DMS153 (cell line): ENCODE results near the gene NACC1.

Experiments
- DNase-seq: peaks from one replicate; lab custom pipeline; 2025; lab: John Stamatoyannopoulos, UW

NACC1 gene

GRCh38 chr19:13100031-13100588 lies 18.0 kb upstream of the NACC1 start:
- DNase-seq: no peak

DNA sequence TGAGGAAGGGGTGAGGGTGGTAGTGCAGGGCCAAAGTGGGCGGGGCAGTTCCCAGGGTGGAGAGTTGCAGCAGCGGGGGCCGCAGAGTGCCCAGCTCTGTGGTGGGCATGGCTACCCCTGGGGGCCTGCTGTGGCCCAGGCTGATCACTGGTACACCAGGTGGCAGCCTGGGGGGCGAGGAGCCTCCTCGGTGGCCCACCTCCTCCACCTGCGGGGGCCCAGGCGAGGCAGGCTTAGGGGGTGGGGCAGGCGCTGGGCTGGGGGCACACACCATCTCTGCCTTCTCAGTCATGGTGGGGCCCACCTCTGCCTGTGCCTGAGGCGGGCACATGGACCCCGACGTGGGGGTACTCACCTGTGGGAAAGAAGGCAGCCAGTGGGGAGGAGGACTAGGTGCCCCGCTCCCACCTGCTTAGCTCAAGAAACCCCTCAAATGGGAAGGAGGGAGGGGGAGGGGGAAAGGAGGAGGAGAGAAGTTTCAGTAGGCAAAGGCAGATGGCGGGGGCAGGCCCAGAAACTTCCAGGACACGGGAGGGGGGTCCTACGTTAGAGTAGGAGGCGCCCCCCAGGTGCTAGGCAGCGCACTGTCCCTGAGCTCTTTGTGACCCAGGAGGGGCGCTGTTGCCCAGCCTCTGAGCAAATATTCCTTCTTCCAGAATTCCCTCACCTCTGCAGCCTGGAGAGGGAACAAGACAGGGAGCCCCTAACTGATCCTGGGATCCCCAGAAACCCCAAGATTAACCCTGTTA lies 17.0 kb upstream of the NACC1 start:
- no peak for DNase-seq

- no peak for DNase-seq
These were observed 16.3 kb upstream of the NACC1 start for GRCh38 chr19:13101590-13102415.

- no peak for DNase-seq
These were observed 15.7 kb upstream of the NACC1 start for GRCh38 chr19:13102416-13102665.

DNA sequence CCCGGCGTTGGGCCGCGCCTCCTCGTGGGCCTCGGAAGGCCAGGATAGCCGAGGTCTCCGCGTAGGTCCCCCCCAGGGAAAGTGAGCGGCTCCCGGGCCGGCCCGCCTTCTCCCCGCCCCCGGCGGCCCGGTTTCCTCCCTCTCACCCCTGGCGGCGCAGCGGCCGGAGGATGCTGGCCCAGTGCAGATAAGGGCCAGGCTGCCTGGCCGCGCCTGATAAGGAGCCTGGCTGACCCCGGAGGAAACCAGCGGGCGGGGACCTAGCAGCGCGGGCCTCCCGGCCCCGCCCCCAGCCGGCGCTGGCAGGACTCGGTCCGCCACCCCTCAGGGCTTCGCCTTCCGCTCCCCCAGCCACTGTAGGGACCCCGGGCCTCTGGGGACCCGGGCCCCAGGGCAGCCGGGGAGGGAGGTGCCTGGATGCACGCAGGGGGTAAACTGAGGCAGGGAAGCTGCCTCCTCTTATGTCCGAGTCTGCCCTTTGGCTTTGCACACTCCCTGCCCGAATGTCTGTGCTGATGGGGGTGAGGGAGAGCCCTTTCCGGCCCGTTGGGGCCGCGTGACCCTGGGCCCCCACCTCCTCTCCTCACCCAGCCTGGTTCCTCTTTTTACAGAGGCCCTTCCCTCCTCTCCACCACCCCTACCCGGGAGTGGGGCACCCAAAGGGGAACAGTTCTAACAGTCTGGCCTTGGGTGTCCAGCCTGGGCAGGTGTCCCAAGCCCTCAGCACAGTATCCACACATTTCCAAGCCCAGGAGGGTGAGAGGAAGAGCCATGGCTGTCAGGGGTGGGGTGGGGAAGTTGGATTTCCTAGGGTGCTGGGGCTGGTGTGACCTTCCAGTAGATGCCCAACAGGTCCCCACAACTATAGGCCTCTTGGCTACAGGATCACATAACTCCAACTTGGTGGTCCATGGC lies 15.1 kb upstream of the NACC1 start, which contains the start of gene LYL1:
TSS of gene LYL1 (minus strand) at position 193 of the 915 bp plus-strand sequence. CDS start 1,687 bp downstream, outside the sequence.
- DNase-seq: no peak

DNA sequence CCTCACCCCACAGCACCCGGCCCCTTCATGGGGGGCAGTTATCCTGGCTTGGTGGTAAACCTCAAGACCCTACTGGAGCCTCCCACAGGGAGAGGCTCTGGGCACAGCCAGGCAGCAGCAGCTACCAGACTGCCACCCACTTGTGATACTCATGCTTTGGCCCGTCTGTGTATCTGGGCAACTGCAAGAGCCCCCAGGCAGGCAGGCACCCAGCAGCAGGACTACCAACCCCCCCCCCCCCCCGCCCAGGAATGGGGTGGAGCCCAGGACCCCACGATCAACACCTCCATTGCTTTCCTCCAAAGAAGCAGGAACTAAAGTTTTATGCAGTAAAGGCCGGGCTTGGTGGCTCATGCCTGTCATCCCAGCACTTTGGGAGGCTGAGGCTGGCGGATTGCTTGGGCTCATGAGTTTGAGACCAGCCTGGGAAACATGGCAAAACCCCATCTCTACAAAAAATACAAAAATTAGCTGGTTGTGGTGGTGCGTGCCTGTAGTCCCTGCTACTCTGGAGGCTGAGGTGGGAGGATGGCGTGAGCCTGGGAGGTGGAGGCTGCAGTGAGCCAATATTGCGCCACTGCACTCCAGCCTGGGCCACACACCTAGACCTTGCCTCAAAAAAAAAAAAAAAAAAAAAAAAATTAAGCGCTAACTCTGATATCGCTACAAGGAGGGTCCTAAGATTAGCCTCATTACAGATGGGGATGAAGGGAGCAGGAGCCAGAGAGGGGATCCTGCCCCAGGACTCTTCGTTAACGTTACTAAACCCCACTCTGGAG lies 14.3 kb upstream of the NACC1 start:
- no peak for DNase-seq

DNA sequence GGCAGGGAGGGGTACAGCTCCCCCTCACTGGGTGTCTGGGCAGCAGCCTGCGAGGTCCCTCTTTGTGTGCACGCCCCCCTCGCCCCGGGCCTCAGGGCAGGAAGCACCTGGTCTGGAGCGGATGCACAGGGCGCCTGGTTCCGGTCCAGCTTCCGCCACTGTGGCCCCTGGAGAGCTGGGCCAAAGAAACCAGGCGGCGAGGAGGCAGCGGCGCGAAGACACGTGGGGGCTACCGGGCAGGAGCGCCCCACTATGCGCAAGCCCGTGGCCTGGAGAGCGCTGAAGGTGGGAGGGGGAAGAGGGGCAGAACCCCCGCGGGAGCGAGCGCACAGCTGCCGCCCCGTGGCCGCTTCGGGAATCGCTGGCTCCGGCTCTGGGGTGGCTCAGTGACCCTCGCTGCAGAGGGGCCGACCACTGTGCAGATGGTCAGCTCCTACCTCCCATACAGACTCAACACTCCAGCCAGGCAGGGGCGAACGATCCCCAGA lies 13.7 kb upstream of the NACC1 start:
- DNase-seq: no peak

DNA sequence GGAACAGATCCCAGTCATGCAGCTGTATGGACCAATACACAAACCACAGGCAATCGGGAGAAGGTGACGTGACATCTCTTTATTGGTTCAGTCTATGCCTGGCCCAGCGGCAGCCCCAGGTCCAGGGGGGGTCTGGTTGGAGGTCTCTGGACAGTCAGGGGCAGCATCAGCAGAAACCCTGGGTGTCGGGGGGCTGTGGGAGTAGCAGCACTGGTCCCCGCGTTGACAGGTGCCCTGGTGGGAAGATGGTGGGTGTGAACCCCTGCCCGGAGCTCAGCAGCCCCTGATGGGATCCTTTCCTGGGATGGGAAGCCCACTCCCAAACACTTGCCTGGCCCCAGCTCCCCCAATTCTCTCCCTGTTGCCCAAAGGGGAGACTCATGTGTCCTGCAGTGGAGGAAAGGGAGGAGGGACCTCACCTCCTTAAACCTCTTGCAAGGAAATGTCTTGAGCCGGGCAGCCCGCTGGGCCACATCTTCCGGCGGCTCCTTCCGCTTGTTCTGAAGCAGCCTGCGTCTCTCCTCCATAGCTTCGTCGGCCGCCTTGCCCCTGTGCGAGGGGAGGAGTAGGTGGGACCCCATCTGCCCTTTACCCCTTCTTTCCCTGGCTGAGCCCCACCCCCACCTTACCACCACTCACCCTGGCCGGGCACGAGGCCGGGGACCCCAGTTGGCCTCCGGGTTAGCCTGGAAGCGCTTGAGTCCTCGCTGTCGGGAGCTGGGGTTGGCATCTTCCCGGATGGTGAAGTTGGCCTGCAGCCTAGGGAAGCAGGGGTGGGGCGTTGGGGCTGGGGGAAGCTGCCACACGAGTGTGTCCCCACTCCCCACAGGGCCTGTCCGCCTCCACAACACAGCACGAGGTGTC lies 13.0 kb upstream of the NACC1 start:
- DNase-seq: no peak

GRCh38 chr19:13109361-13110098 lies 8.5 kb upstream of the NACC1 start:
- DNase-seq: no peak

DNA sequence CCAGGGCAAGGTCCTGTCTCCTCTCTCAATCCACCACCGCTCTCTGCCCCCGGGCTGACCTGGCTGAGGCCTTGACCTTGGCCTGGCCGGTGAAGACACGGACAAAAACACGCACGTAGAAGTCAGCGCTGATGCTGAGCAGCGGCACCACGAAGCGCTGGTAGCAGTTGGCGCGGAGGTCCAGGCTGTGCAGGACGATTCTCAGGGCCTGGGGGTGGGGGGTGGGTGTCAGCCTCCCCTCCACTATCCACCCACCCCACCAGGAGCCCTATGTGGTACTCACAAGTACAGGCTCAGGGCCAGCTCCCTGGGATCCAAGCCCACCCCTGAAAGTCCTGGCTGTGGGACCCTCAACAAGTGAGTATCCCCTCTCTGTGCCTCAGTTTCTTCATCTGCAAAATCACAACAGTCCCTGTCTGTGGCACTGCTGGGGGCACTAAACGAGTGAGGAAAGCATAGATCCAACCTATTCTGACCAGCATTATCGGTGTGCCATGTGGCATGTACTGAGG lies 7.9 kb upstream of the NACC1 start:
- no peak for DNase-seq

GRCh38 chr19:13112555-13112954 lies 5.5 kb upstream of the NACC1 start:
- DNase-seq: no peak

- no peak for DNase-seq
These were observed 2.2 kb upstream of the NACC1 start for GRCh38 chr19:13115936-13116281.

GRCh38 chr19:13116282-13117175 lies 1.5 kb upstream of the NACC1 start, which contains the start of gene TRMT1:
TRMT1 (minus strand) TSS chr19:13116740; CDS start chr19:13116399, 341 bp downstream.
- peak; percentile 84 for DNase-seq

DNA sequence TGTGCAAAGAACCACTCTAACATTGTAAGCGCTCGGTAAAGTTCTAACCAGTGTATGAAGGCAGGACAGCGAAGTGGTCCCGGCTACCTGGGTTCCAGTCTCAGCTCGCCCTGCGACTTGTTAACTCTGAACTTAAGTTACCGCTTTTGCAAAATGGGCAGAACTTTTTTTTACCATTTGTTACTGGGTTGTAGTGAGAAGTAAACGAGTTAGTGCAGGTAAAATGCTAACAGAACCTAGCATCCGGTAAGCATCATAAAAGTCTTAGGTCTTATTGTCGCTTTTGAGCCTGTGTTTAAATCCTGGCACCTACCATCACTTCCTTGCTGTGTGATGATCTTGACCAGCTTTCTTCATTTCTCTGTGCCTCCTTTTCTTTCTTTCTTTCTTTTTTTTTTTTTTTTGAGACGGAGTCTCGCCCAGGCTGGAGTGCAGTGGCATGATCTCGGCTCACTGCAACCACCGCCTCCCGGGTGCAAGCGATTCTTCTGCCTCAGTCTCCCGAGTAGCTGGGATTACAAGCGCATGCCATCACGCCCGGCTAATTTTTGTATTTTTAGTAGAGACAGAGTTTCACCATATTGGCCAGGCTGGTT lies 790 bp upstream of the NACC1 start:
- DNase-seq: no peak

- DNase-seq: peak; percentile 29
These were observed 545 bp downstream of the NACC1 start for GRCh38 chr19:13118424-13119193.

- no peak for DNase-seq
These were observed 1.6 kb downstream of the NACC1 start for GRCh38 chr19:13119627-13120026.

DNA sequence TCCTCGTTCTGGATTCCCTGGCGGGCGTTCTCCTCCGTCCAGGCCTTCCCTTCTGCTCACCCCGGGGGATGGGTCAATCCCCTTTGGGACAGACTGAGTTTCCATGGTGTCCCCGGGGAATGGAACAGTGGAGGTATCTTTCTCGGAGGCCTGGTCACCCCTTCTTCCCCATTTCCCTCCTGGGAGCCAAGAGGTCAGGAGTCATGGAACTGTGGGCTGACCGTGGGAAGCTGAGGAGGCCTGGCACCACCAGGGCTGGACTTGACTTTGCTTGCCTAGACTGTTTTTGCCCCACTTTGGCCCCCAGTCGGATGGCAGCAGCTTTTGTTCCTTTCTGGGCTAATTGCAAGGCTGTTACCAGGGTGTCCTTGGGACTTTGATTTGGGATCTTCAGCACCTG lies 2.0 kb downstream of the NACC1 start:
- no peak for DNase-seq
